Endothelial cell of umbilical vein (primary cell): ENCODE data around the gene ARHGEF12.

Experiments used
- POLR2A ChIP-seq: IDR thresholded peaks from 2 replicates; pipeline ENCODE4 v1.6.1; 2012; ENCODE audit warnings: low read depth, mild to moderate bottlenecking, control low read depth, low read length
- TF ChIP-seq, protein P1 (sequence below), 2 donors: IDR thresholded peaks; 1 replicate in 1 of 2; 2 replicates in 1 of 2; pipeline ENCODE4 v1.5.1; 2011; ENCODE audit warnings: low read length in 2 of 2, mild to moderate bottlenecking in 2 of 2, moderate library complexity in 2 of 2, control low read depth in 1 of 2, inconsistent platforms in 1 of 2, low read depth in 1 of 2; ENCODE audit not compliant: insufficient read depth in 1 of 2; ENCODE audit errors: extremely low read depth in 1 of 2

DNA sequence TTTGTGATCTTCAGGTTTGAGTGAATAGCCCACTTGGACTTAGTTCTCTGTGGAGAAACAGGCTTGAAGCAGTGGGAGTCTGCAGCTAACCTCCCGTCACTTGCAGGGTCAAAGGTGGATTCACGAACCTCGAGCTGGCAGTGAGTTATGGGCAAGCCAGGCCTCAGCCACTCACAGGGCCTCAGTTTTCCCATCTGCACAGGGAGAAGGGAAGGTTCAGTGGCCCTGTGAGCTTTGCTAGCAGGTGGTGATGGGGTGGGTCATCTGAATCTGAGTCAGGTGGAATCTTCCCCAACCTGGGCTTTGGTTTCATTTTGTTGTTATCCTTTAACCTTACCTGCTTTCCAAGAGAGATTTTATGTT, 88.7 kb downstream of the ARHGEF12 start:
- TF ChIP-seq, protein P1, sequence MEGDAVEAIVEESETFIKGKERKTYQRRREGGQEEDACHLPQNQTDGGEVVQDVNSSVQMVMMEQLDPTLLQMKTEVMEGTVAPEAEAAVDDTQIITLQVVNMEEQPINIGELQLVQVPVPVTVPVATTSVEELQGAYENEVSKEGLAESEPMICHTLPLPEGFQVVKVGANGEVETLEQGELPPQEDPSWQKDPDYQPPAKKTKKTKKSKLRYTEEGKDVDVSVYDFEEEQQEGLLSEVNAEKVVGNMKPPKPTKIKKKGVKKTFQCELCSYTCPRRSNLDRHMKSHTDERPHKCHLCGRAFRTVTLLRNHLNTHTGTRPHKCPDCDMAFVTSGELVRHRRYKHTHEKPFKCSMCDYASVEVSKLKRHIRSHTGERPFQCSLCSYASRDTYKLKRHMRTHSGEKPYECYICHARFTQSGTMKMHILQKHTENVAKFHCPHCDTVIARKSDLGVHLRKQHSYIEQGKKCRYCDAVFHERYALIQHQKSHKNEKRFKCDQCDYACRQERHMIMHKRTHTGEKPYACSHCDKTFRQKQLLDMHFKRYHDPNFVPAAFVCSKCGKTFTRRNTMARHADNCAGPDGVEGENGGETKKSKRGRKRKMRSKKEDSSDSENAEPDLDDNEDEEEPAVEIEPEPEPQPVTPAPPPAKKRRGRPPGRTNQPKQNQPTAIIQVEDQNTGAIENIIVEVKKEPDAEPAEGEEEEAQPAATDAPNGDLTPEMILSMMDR (IDR thresholded peaks at IDR 0.05; ENCODE audit: extremely low read depth in 1 of 2, insufficient read depth in 1 of 2, low read depth in 1 of 2, low read length in 2 of 2), result no peak
- TF ChIP-seq POLR2A, result no peak
